GM15510 (cell line): ENCODE data around the gene ENTPD8.

Experiments used
- POLR2A ChIP-seq: IDR thresholded peaks from 3 replicates; pipeline ENCODE4 v1.6.1; 2011; ENCODE audit warnings: borderline replicate concordance; ENCODE audit not compliant: insufficient read length; ENCODE audit errors: extremely low read depth

Gene ENTPD8

DNA sequence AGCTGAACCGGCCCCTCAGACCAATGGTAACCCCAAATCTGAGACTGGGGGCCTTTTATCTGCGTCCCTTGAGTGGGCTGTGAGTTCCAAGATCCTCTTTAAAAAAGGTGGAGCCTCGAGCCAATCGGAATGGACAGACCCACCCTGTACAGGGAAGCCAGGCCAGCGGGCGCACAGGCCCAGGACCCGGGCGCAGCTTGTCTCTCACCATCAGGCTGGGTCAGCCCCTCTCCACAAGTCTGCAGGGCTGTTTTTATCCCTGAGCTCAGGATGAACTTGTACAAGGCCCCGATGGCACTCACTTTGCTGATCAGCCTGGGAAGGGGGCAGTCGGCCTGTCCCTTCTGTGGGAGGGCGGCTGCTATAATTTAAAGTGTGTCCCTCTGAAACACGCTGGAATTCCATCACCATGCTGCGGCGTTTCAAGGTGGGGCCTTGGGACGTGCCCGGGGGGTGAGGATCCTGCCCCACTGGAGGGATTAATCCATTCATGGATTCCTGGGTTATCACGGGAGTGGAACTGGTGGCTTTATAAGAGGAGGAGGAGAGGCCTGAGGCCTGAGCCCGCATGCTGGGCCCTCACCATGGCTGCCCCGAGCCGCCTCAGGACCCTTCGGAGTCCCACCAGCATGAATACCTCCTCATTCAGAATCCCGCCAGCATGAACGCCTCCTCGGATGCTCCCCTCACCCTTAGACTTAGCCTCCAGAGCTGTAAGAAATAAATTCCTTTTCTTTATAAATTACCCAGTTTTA lies 32.3 kb downstream of the ENTPD8 start:
- no peak for TF ChIP-seq POLR2A

DNA sequence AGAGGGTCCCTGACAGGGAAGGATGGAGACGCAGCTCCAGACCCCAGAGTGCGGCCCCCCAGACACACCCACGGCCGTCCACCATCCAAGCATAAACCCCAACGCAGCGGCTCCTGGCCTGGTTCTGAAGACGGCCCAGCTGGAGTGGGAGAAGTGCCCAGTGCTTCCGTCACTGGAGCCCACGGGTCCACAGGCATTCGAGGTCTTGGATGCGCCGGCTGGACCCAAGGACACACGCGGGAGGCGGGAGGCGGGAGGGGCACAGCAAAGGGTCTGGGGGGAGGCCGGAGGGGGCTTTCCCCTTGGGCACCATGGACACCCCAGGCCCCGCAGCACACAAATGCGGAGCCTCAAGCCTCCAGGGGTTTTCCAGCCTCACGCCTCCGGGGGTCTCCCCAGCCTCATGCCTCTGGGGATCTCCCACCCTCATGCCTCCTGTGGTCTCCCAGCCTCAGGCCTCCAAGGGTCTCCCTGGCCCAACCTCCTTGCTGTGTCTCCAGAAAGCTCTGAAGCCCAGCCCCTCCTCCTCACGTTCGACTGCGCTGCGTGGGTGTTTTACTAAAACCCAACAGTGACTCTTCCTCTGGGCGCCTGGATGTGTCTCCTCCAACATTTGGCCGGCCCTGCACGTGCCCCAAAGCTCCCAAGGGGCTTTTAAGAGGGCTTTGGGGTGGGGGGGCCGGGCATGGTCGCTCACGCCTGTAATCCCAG lies 33.4 kb downstream of the ENTPD8 start:
- no peak for TF ChIP-seq POLR2A

DNA sequence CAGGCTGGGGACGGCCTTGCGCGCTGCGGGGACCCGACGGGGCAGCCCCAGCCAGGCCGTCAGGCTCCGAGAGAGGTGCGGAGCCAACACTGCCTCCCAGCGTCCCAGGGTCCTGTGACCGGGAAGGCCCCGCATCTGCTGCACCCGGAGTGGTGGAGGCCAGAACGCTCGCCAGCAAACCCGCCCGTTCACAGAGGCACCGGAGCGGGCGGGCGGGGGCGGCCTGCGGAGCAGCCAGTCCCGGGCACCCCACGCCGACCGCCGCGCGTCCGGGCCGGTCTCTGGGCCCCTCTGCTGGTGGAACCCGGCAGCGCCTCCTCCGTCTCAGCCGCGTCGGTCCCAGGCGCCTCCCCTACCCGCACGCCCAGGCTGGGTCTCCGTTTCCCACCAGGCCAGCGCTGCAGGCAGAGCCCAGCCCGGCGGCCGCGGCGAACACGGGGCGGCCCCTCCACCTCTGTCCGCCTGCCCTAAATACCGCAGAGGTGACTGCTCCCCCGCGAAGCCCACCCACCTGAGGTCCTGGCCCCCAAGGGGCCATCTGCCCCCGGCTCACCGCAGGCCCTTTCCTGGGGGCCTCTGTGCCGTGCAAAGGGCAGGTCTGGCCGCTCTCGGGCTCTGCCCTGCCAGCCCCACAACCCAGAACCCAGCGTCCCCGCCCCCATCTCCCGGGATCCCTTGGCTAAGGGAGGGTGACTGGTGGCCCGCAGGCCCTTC lies 34.1 kb downstream of the ENTPD8 start:
- TF ChIP-seq POLR2A = no peak

DNA sequence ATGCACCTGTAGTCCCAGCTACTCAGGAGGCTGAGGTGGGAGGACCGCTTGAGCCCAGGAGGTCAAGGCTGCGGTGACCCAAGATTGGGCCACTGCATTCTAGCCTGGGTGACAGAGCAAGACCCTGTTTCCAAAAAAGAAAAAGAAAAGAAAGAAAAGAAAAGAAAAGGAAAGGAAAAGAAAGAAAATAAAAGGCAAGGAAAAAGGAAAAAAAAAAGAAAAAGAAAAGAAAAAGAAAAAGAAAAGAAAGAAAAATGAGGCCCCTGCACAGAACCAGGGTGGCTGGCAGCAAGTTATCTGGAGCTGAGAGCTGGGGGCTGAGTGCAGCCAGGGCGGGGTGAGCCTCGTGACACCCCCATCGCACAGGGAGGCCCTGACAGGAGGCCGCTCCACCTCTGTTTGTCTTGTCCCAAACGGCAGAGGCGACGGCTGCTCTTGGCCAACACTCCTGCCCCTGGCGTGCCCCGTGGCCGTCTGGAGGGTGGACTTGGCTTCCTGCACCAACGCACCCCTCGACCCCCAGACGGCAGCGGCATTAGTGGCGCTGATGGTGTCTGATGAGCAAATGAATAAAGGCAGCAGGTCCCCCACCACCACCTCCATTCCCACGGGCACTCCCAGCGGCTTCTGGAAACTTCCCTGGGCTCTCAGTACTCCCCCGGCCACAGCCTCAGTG lies 34.9 kb downstream of the ENTPD8 start:
- TF ChIP-seq POLR2A = no peak

DNA sequence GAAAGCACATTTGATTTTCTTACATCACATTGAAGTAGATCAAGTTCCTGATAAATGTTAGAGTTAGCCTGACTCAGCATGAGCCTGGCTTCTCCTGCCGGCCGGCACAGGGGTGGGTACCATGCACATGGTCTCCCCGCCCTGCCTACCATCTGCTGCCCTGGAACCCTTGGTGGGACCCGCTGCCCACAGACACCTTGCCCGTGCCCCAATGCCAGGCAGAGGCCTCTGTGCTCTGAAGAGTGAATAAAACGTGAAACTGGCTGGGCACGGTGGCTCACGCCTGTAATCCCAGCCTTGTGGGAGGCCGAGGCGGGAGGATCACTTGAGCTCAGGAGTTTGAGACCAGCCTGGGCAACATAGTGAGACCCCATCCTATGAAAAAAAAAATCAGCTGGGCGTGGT lies 35.5 kb downstream of the ENTPD8 start:
- no peak for TF ChIP-seq POLR2A

DNA sequence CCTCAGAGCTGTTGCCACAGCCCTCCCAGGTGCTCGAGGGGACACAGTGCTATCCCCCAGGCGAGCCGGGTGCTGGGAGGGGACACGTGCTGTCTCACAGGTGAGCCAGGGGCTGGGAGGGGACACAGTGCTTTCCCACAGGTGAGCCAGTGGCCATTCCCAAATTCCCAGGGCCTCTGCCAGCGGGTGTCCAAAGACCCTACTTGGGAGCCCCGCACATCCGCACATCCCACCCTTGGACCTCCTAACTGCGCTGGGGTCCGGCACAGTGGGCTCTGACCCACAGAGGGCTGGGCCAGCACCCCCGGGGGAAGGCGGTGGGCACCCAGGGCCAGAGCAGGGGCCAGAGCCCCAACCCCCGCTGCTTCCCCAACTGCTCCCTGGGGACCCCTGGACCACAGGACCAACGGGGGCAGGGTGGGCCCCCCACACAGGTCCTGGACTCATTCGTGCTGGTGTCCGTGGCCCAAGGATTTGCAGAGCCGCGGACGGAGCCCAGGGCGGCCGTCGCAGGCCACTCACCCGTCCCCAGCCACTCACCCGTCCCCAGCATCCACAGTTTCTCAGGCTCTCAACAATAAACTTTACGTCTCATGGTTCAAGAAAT lies 36.1 kb downstream of the ENTPD8 start:
- no peak for TF ChIP-seq POLR2A

DNA sequence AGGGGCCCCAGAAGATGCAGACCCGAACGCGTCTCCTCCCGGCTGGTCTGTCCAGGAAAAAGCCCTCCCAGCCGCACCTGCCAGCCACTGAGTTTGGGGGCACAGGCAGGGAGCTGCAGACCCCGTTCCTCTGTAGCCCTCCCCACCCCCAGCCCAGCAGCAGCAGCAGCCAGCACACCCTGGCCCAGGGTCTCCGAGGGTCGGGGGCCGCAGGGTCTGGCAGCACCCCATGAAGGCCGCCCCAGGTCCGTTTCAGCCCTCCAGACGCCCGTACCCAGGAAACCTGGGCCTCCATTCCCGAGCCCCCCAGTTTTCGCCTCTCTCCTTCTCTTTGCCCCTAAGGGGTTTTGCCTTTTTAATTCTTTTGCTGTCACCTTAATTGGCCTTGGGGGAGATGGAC lies 37.9 kb downstream of the ENTPD8 start:
- TF ChIP-seq POLR2A = no peak

DNA sequence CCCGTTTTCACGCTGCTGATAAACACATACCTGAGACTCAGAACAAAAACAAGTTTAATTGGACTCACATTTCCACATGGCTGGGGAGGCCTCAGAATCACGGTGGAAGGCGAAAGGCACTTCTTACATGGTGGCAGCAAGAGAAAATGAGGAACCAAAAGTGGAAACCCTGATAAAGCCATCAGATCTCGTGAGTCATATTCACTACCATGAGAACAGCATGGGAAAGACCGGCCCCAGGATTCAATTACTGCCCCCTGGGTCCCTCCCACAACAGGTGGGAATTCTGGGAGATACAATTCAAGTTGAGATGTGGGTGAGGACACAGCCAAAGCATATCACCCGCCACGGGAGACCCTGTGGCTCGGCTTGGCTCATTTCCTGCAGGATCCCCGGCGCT lies 38.4 kb downstream of the ENTPD8 start:
- no peak for TF ChIP-seq POLR2A

DNA sequence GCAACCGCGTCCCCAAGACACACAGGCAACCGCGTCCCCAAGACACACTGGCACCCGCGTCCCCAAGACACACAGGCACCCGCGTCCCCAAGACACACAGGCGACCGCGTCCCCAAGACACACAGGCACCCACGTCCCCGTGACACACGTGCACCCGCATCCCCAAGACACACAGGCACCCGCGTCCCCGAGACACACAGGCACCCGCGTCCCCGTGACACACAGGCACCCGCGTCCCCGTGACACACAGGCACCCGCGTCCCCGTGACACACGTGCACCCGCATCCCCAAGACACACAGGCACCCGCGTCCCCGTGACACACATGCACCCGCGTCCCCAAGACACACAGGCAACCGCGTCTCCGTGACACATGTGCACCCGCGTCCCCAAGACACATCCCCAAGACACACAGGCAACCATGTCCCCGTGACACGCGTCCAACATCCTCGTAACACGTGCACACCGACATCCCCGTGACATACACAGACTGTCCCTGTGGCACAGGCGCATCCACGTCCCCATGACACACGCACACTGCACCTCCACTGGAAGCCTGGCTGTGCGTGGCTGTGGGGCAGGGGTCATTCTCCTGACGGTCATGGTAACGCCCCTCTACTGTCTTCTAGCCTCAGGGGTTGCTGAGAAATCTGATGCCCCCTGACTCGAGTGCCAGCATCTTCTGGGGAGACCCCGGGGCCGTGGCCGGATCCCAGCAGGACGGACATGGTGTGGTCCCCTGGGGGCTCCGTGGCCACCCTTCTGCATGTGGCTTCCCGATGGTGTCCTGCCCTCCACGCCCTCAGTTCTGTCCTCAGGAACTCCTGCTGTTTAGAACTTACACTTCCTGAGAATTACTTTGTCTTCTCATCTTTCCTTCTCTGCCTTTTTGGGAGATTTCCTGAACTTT lies 42.3 kb downstream of the ENTPD8 start:
- TF ChIP-seq POLR2A = no peak

DNA sequence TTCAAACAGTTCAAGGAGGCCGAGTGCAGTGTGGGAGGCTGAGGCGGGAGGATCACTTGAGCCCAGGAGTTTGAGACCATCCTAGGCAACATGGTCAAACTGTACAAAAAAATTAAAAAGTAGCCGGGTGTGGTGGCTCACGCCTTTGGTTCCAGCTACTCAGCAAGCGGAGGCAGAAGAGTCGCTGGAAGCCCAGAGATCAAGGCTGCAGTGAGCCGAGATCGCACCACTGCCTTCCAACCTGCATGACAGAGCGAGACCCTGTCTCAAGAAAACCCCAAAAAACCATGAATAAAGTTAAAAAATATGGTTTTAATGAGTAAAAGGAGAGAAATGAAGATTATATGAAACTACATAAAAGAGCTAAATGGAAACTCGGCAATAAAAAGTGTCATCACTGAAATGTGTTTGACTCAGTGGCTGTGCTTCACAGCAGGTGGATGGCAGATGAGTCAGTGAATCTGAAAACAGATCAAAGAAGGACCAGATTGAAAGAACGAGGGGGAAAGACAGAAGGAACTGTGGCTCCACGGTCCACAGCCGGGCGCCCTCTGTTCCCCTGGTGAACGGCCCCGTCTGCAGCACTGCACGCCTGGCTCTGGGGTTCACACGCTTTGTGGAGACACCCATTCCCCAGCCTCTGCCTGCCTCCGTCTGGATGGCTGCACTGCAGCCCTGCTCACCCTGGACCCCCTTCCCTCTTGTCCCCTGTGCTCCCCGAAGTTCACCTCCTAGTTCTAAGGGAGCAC lies 43.3 kb downstream of the ENTPD8 start:
- no peak for TF ChIP-seq POLR2A

DNA sequence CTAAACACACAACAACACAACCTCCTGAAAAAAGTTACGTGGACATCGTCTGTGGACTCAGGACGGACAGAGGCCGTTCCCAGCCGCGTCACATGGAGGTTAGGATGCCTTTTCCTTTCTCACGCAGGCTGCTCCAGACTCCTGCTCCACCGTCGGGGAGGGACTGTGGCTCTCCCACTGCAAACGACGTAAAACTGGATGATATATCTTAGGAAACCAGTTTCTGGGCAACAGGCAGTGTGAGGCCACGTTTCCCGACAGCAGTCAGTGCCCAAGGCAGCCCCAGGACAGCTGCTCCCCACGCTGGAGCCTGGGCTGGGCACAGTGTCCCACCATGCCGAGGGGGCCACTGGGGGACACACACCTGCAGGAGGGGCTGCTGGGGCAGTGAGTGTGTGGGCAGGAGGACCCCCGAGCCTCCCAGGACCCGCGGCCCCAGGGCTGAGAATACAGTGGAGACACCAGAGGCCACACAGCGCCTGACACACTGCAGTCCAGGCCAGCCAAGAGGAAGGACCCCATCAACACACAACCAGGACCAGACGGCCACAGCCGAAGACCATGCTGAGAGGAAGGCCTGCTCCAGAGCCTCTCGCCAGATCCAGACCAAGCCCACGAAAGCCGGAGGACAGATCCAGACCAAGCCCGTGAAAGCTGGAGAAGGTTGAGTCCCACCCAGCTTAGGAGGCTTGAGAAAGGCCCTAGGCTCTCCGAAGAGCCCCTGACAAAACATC lies 44.4 kb downstream of the ENTPD8 start:
- no peak for TF ChIP-seq POLR2A

DNA sequence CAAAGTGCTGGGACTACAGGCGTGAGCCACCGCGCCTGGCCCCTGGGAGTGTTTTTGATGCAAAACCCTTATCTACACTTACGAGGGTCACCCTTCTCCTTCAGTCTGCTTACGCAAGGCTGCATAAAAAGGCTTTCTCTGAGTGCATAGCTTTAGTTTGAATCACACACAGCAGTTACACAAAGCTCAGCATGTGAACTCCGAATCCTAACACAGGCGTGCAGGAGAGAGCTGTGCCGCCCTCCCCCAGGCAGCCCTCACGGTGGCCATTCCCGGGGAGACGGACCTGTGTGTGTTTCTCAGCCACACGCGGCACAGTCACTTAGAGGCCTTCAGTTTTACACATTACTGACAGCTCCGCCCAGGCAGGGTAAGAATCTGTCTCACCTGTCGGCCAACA lies 44.9 kb downstream of the ENTPD8 start:
- TF ChIP-seq POLR2A = no peak
